NT2/D1 (cell line): ENCODE results near the gene STEEP1.

Source experiments
- SUZ12 ChIP-seq: IDR thresholded peaks from 2 replicates; pipeline ENCODE4 v1.6.1; 2011; ENCODE audit not compliant: insufficient read length, insufficient read depth; ENCODE audit errors: extremely low read depth
- YY1 ChIP-seq: IDR thresholded peaks from 2 replicates; pipeline ENCODE4 v1.6.1; 2011; ENCODE audit not compliant: insufficient read length, insufficient read depth
- ZNF274 ChIP-seq: IDR thresholded peaks from 2 replicates; pipeline ENCODE4 v1.6.1; 2011; ENCODE audit warnings: mild to moderate bottlenecking, low read depth, low read length

DNA sequence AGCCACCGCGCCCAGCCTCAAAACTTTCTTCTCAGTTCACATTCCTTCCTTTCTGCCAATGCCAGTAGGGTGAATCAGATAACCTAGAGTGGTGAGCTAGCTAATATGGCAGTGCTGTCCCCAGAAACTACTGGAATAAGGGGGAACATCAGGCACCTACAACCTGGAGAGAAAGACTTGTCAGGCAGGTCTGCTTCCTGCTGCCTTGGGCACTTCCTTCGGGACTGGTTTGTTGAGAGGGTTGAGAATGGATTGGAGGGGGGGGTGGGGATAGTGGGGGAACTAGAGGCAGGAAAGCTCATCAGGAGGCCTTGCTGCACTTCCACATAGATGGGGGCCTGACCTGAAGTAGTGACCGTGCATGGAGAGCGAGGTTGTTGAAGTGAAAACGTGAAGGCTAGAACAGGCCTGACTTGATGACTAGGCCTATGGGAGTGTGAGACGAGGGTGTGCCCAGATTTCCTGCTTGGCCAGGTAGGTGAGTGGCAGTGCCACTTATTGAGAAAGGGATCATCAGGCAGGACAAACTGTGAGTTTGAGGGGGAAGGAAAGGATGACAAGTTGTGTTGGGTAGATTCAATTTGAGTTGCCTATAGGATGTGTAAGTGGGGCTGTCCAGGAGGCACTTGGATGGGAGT, 63.6 kb downstream of the STEEP1 start:
- TF ChIP-seq ZNF274 = no peak
- TF ChIP-seq YY1 = no peak
- TF ChIP-seq SUZ12 = no peak
